Astrocyte (in vitro differentiated cells and primary cell): Measurements from ENCODE around the gene HOXA1. TPM values are rescaled to one million over a fixed set of nuclear protein-coding genes. Genes with fewer than 3 reads are reported as not detected.
A peak's percentile ranks its signal among the peaks of the same experiment; 100 is the strongest.

Experiments used
- DNase-seq: peaks from one replicate; pipeline ENCODE4 v3.0.0-alpha.2; 2010; ENCODE audit warnings: low read depth
- FAIRE-seq: peaks from 2 replicates; lab custom pipeline; 2011; peaks lifted over from hg19 to GRCh38; lab: Jason Lieb, UNC
- H2AFZ ChIP-seq: 2 replicates; pipeline ENCODE4 v1.6.0; 2012; ENCODE audit warnings: low read depth, low read length, inconsistent platforms
- H3K27ac ChIP-seq: 2 replicates; pipeline ENCODE4 v1.5.1; 2011; ENCODE audit warnings: low read depth, low read length, inconsistent platforms
- H3K27me3 ChIP-seq: 2 replicates; pipeline ENCODE4 v1.6.0; 2011; ENCODE audit warnings: low read length, inconsistent platforms; ENCODE audit not compliant: insufficient read depth
- H3K36me3 ChIP-seq: 2 replicates; pipeline ENCODE4 v1.5.1; 2011; ENCODE audit warnings: low read length, inconsistent platforms; ENCODE audit not compliant: insufficient read depth
- H3K4me1 ChIP-seq: 2 replicates; pipeline ENCODE4 v1.5.1; 2011; ENCODE audit warnings: low read length, inconsistent platforms; ENCODE audit not compliant: insufficient read depth
- H3K4me2 ChIP-seq: 2 replicates; pipeline ENCODE4 v1.6.0; 2012; ENCODE audit warnings: low read length, inconsistent platforms
- H3K4me3 ChIP-seq: 2 replicates; pipeline ENCODE4 v1.5.1; 2011; ENCODE audit warnings: low read depth, mild to moderate bottlenecking, low read length, inconsistent platforms; ENCODE audit not compliant: insufficient read depth
- H3K79me2 ChIP-seq: 2 replicates; pipeline ENCODE4 v1.6.0; 2012; ENCODE audit warnings: mild to moderate bottlenecking, low read length, inconsistent platforms; ENCODE audit not compliant: insufficient read depth
- H3K9ac ChIP-seq: 2 replicates; pipeline ENCODE4 v1.6.0; 2012; ENCODE audit warnings: mild to moderate bottlenecking, low read length, inconsistent platforms
- H3K9me3 ChIP-seq: 2 replicates; pipeline ENCODE4 v1.5.1; 2012; ENCODE audit warnings: low read depth, mild to moderate bottlenecking, low read length, inconsistent platforms; ENCODE audit not compliant: insufficient read depth
- H4K20me1 ChIP-seq: 2 replicates; pipeline ENCODE4 v1.6.0; 2012; ENCODE audit warnings: low read length, inconsistent platforms; ENCODE audit not compliant: insufficient read depth
- H3K27ac Mint-ChIP-seq: one replicate; pipeline ENCODE4 v1.8.0; 2021; ENCODE audit warnings: mild to moderate bottlenecking, mixed read lengths; ENCODE audit not compliant: unreplicated experiment
- H3K27me3 Mint-ChIP-seq: one replicate; pipeline ENCODE4 v1.8.0; 2021; ENCODE audit warnings: low read depth, mixed read lengths; ENCODE audit not compliant: unreplicated experiment
- H3K36me3 Mint-ChIP-seq: one replicate; pipeline ENCODE4 v1.8.0; 2021; ENCODE audit warnings: low read depth, mixed read lengths; ENCODE audit not compliant: unreplicated experiment
- H3K4me1 Mint-ChIP-seq: one replicate; pipeline ENCODE4 v1.8.0; 2021; ENCODE audit warnings: low read depth, mixed read lengths; ENCODE audit not compliant: unreplicated experiment
- H3K4me3 Mint-ChIP-seq: one replicate; pipeline ENCODE4 v1.8.0; 2021; ENCODE audit warnings: mild to moderate bottlenecking, moderate library complexity, mixed read lengths; ENCODE audit not compliant: unreplicated experiment
- H3K9me3 Mint-ChIP-seq: one replicate; pipeline ENCODE4 v1.8.0; 2021; ENCODE audit warnings: mild to moderate bottlenecking, mixed read lengths; ENCODE audit not compliant: unreplicated experiment
- CTCF ChIP-seq: IDR thresholded peaks from 2 replicates; pipeline ENCODE4 v1.5.1; 2011; ENCODE audit warnings: low read depth, mild to moderate bottlenecking, inconsistent platforms, low read length, moderate library complexity; ENCODE audit not compliant: insufficient read depth
- EZH2 ChIP-seq: IDR thresholded peaks from 2 replicates; pipeline ENCODE4 v1.6.1; 2012; ENCODE audit warnings: mild to moderate bottlenecking, low read length, inconsistent platforms; ENCODE audit not compliant: insufficient read depth
- total RNA-seq: library from RNA; stranded (reverse); gene quantifications from 2 replicates; pipeline ENCODE4 v1.2.1, GENCODE V29; 2021

Gene HOXA1
- total RNA-seq, 1 donor from 2014 or later, result 0.23 TPM

GRCh38 chr7:27099453-27100370 is 3.9 kb upstream of the HOXA1 start:
- Mint-ChIP-seq H3K27ac (no peak overlapping the region), H3K27me3 (peaks cover 90% of the 10 kb centered on the region), H3K4me3 (no peak overlapping the region), H3K36me3 (peaks cover 5% of the 10 kb centered on the region), H3K9me3 (peaks cover 50% of the 10 kb centered on the region), H3K4me1 (peaks cover 2% of the 10 kb centered on the region)
- DNase-seq (peak; percentile 19), FAIRE-seq (no peak)
- H3K4me2 ChIP-seq, result peak overlapping the region; percentile 91
- no peak overlapping the region for H2AFZ ChIP-seq
- H3K27ac ChIP-seq, result peak overlapping the region; percentile 77
- H3K27me3 ChIP-seq, result peaks cover 73% of the 10 kb centered on the region
- H3K4me1 ChIP-seq, result peaks cover 12% of the 10 kb centered on the region
- no peaks in the 10 kb centered on the region for H3K9me3 ChIP-seq
- peaks cover 8% of the 10 kb centered on the region for H4K20me1 ChIP-seq
- no peaks in the 10 kb centered on the region for H3K36me3 ChIP-seq
- peak overlapping the region; percentile 87 for H3K9ac ChIP-seq
- H3K79me2 ChIP-seq, result peaks cover 41% of the 10 kb centered on the region
- no peak for TF ChIP-seq CTCF
- peak overlapping the region; percentile 72 for H3K4me3 ChIP-seq

GRCh38 chr7:27098578-27099451 is 3.0 kb upstream of the HOXA1 start:
- Histone ChIP-seq H3K4me1 (peaks cover 6% of the 10 kb centered on the region), H3K9ac (peak overlapping the region; percentile 87), H3K27me3 (peaks cover 75% of the 10 kb centered on the region), H3K27ac (peak overlapping the region; percentile 77), H3K36me3 (no peaks in the 10 kb centered on the region), H3K79me2 (peaks cover 41% of the 10 kb centered on the region), H3K9me3 (no peaks in the 10 kb centered on the region), H2AFZ (no peak overlapping the region), H3K4me3 (peak overlapping the region; percentile 72), H4K20me1 (peaks cover 8% of the 10 kb centered on the region), H3K4me2 (peak overlapping the region; percentile 91)
- Mint-ChIP-seq H3K9me3 (peaks cover 53% of the 10 kb centered on the region), H3K27me3 (peaks cover 90% of the 10 kb centered on the region), H3K4me3 (no peak overlapping the region), H3K36me3 (peaks cover 5% of the 10 kb centered on the region), H3K4me1 (peaks cover 2% of the 10 kb centered on the region), H3K27ac (no peak overlapping the region)
- peak; percentile 22 for TF ChIP-seq EZH2
- TF ChIP-seq CTCF, result no peak
- FAIRE-seq (no peak), DNase-seq (peak; percentile 68)
